PC-9 (cell line): ENCODE results near the gene RIBC2. TPM values are rescaled to one million over a fixed set of nuclear protein-coding genes. Genes with fewer than 3 reads are reported as not detected.

Experiments
- BruUV-seq: library from RNA; stranded (reverse); fragments of 400-500 nt; replicated peaks from 2 replicates; lab custom pipeline; 2021; lab: Mats Ljungman, UMichigan
- CTCF ChIA-PET: fragments of 300-600 bp; sonication (Branson Sonifier 250); formaldehyde crosslinking; loops from one replicate; lab custom pipeline; 2022; ENCODE audit warnings: antibody characterized with exemption; lab: Charles Lee
- POLR2A ChIA-PET: fragments of 300-600 bp; sonication (Branson Sonifier 250); formaldehyde crosslinking; loops from one replicate; lab custom pipeline; 2022; ENCODE audit warnings: antibody characterized with exemption; ENCODE audit not compliant: unreplicated experiment; lab: Charles Lee
- DNase-seq, 2 experiments: peaks; one replicate each; pipeline versions ENCODE4 v3.0.0 to v3.0.0-alpha.2; 2015 to 2022; ENCODE audit warnings: mixed read lengths in 1 of 2
- H2AFZ ChIP-seq: fragments of 200-600 bp; sonication (generic); 2 replicates; pipeline ENCODE4 v1.8.1; 2017; ENCODE audit warnings: antibody characterized with exemption
- H3F3A ChIP-seq: fragments of 200-600 bp; sonication (generic); 2 replicates; pipeline ENCODE4 v1.8.1; 2017; ENCODE audit warnings: antibody characterized with exemption, mild to moderate bottlenecking, low read depth; ENCODE audit not compliant: insufficient read depth
- H3K27ac ChIP-seq: fragments of 200-600 bp; sonication (generic); 2 replicates; pipeline ENCODE4 v1.6.1; 2016; ENCODE audit warnings: mixed run types
- H3K27me3 ChIP-seq: fragments of 200-600 bp; sonication (generic); 2 replicates; pipeline ENCODE4 v1.6.1; 2016; ENCODE audit warnings: low read depth, mixed run types; ENCODE audit not compliant: insufficient read depth
- H3K36me3 ChIP-seq: fragments of 200-600 bp; sonication (generic); 2 replicates; pipeline ENCODE4 v1.6.1; 2016; ENCODE audit warnings: low read depth, mixed run types
- H3K4me1 ChIP-seq: fragments of 200-600 bp; sonication (generic); replicated peaks from 2 replicates; pipeline ENCODE4 v1.6.1; 2016; ENCODE audit warnings: mixed run types; ENCODE audit not compliant: insufficient read depth
- H3K4me2 ChIP-seq: fragments of 200-600 bp; sonication (generic); 2 replicates; pipeline ENCODE4 v1.6.1; 2017; ENCODE audit warnings: mixed run types
- H3K4me3 ChIP-seq: fragments of 200-600 bp; sonication (generic); 2 replicates; pipeline ENCODE4 v1.6.1; 2016; ENCODE audit warnings: mixed run types
- H3K79me2 ChIP-seq: fragments of 200-600 bp; sonication (generic); 2 replicates; pipeline ENCODE4 v1.6.1; 2017; ENCODE audit warnings: low read depth, mixed run types
- H3K9me2 ChIP-seq: fragments of 200-600 bp; sonication (generic); 2 replicates; pipeline ENCODE4 v1.8.1; 2017; ENCODE audit warnings: mild to moderate bottlenecking; ENCODE audit not compliant: insufficient read depth
- H3K9me3 ChIP-seq: fragments of 200-600 bp; sonication (generic); 2 replicates; pipeline ENCODE4 v1.8.1; 2016; ENCODE audit warnings: low read depth; ENCODE audit not compliant: insufficient read depth
- H4K20me1 ChIP-seq: fragments of 200-600 bp; sonication (generic); 2 replicates; pipeline ENCODE4 v1.8.1; 2017; ENCODE audit not compliant: insufficient read depth
- EZH2 ChIP-seq: fragments of 200-600 bp; sonication (generic); IDR thresholded peaks from 2 replicates; pipeline ENCODE4 v1.8.0; 2017; ENCODE audit warnings: antibody characterized with exemption, low read depth
- intact Hi-C: fragments of 100-400 bp; cut with micrococcal nuclease; formaldehyde crosslinking; loops from one replicate; pipeline ENCODE4 v1.10.0; 2022; ENCODE audit not compliant: unreplicated experiment
- total RNA-seq: library from RNA; stranded (reverse); gene quantifications from 2 replicates; pipeline ENCODE4 v1.2.3, GENCODE V29; 2021
- TF ChIP-seq, protein P1 (sequence below): fragments of 200-600 bp; sonication (generic); conservative IDR thresholded peaks from 2 replicates; pipeline ENCODE4 v1.6.1; 2017; ENCODE audit warnings: mixed run types, antibody characterized with exemption, mild to moderate bottlenecking, moderate library complexity

Gene RIBC2
- total RNA-seq, 1 experiment from 2014 or later = 11.0 TPM

DNA sequence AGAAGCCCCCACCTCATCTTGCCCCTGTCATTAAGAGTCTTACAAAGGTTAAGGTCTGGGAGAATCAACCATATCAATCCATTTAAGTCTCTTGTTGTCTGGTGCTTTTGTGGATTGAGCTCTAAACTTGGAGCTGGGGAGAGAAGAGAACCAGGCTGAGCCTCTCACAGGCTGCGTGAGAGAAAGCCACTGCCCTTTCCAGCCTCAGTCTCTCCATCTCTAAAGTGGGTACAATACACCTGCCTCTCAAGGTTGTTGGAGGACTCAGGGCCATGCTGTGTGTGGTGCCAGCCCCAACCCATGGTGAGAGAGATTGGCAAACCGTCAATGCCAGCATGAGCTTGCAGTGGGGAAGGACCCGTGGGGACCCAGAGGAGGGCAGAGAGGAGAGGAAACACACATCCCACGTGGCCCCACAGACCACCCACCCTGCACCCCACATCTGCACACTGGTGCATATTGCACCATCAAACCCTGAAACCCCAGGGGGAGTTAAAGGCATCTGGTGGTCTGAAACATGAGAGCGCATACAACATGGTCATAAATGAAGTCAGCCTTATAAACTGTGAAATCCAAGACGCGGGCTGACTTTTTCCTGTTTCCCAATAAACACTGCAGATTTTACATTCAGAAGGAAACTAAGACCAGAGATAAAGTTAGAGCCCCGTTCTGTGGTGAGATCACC lies 61.7 kb downstream of the RIBC2 start:
- CTCF ChIA-PET = no interaction called here
- no TSS peak for BruUV-seq
- Histone ChIP-seq H3K27me3 (no peaks in the 10 kb centered on the region), H3K36me3 (no peaks in the 10 kb centered on the region), H3K9me2 (no peaks in the 10 kb centered on the region), H2AFZ (no peak overlapping the region), H3K9me3 (no peaks in the 10 kb centered on the region), H3K4me1 (peaks cover 53% of the 10 kb centered on the region), H3K27ac (no peak overlapping the region), H3K79me2 (no peaks in the 10 kb centered on the region), H4K20me1 (no peaks in the 10 kb centered on the region), H3K4me3 (no peak overlapping the region), H3K4me2 (no peak overlapping the region), H3F3A (peaks cover 29% of the 10 kb centered on the region)
- POLR2A ChIA-PET = no interaction called here
- TF ChIP-seq, protein P1, sequence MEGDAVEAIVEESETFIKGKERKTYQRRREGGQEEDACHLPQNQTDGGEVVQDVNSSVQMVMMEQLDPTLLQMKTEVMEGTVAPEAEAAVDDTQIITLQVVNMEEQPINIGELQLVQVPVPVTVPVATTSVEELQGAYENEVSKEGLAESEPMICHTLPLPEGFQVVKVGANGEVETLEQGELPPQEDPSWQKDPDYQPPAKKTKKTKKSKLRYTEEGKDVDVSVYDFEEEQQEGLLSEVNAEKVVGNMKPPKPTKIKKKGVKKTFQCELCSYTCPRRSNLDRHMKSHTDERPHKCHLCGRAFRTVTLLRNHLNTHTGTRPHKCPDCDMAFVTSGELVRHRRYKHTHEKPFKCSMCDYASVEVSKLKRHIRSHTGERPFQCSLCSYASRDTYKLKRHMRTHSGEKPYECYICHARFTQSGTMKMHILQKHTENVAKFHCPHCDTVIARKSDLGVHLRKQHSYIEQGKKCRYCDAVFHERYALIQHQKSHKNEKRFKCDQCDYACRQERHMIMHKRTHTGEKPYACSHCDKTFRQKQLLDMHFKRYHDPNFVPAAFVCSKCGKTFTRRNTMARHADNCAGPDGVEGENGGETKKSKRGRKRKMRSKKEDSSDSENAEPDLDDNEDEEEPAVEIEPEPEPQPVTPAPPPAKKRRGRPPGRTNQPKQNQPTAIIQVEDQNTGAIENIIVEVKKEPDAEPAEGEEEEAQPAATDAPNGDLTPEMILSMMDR = no peak
- TF ChIP-seq EZH2 = no peak
- DNase-seq = no peak
- intact Hi-C loops = no loop called here

DNA sequence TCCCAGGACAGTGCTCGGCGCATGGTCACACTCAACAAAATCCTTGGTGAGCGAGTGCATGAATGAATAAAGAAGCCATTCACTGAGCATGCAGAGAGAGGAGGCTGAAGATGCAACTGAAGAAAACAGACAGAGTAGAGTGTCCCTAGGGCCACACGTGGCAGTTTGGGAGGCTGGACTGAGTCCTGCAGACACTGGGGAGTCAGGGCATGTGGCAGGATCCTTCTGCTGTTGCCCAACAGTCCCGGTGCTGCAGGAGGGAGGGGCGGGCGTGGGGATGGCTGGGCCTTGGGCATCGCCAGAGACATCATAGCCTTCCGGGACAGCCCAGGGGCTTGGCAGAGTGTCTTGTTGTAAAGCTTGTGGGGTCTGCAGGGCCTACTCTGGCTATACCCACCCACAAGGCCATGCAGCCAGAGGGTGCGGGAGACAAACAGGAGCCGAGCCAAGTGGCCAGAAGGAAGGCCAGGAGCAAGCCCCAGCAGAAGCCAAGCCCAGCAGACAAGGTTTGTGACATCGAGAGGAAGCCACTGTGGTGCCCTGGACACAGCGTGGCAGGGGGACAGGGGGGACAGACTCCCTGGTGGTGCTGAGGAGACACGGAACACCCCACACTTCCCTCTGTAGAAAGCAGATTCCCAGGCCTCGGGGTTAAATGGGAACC lies 62.5 kb downstream of the RIBC2 start:
- POLR2A ChIA-PET = no interaction called here
- Histone ChIP-seq H3K36me3 (no peaks in the 10 kb centered on the region), H3K9me2 (no peaks in the 10 kb centered on the region), H3K27me3 (no peaks in the 10 kb centered on the region), H3K9me3 (peaks cover 6% of the 10 kb centered on the region), H3K79me2 (no peaks in the 10 kb centered on the region), H2AFZ (no peak overlapping the region), H3F3A (peaks cover 22% of the 10 kb centered on the region), H3K27ac (no peak overlapping the region), H3K4me3 (no peak overlapping the region), H4K20me1 (no peaks in the 10 kb centered on the region), H3K4me1 (peaks cover 49% of the 10 kb centered on the region), H3K4me2 (no peak overlapping the region)
- BruUV-seq = no TSS peak
- no peak for DNase-seq
- CTCF ChIA-PET = no interaction called here
- no peak for TF ChIP-seq EZH2
- TF ChIP-seq, protein P1 = no peak
- intact Hi-C loops = no loop called here

DNA sequence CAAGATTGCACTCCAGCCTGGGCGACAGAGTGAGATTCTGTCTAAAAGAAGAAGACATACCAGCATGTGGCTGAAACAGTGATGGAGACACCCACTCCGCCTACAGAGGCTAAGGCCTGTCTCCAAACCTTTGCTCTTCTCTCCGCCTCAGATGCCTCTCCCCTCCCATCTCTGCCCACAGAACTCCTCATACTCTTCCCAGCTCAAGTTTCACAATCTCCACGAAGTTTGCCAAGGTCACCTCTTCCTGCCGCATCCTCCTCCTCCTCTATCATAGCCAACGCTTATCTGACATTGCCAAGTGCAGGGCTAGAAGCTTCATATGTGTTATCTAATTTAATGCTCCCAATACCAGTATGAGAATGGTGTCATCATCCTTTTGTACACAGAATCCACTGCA lies 63.3 kb downstream of the RIBC2 start:
- no peaks in the 10 kb centered on the region for H3K9me2 ChIP-seq
- no peaks in the 10 kb centered on the region for H4K20me1 ChIP-seq
- no peak overlapping the region for H3K4me3 ChIP-seq
- POLR2A ChIA-PET = interaction anchor here (0.6 kb wide), 1 partner anchor 1038 kb away, joined by 3 read pairs; no protein-coding TSS in a partner anchor
- H3K27ac ChIP-seq = peak overlapping the region; percentile 95; the same call in 1 of the 2 replicates
- H2AFZ ChIP-seq = no peak overlapping the region
- H3K4me1 ChIP-seq = peaks cover 49% of the 10 kb centered on the region
- no peak for TF ChIP-seq EZH2
- TF ChIP-seq, protein P1 = no peak
- no peak for DNase-seq
- CTCF ChIA-PET = no interaction called here
- intact Hi-C loops = no loop called here
- H3K27me3 ChIP-seq = no peaks in the 10 kb centered on the region
- H3K36me3 ChIP-seq = no peaks in the 10 kb centered on the region
- no TSS peak for BruUV-seq
- peaks cover 15% of the 10 kb centered on the region for H3F3A ChIP-seq
- H3K4me2 ChIP-seq = no peak overlapping the region
- peaks cover 6% of the 10 kb centered on the region for H3K9me3 ChIP-seq
- no peaks in the 10 kb centered on the region for H3K79me2 ChIP-seq
